Transverse colon (tissue), 4 donors: Measurements from ENCODE around the gene MAGI2. TPM values are rescaled to one million over a fixed set of nuclear protein-coding genes. Genes with fewer than 3 reads are reported as not detected.
"Not testable (repeated sequence)": the region's sequence is repeated elsewhere in the genome, so short reads cannot be mapped to it uniquely, and the experiment has no call there.

Source experiments
- DNase-seq: peaks from one replicate; pipeline ENCODE4 v3.0.0-alpha.2; 2019
- H3K27ac ChIP-seq, 4 donors: fragments of 200-600 bp; sonication (generic); 2 replicates each; pipeline ENCODE4 v1.5.1; 2016 to 2018; ENCODE audit warnings: inconsistent platforms in 4 of 4
- H3K27me3 ChIP-seq: fragments of 200-600 bp; sonication (generic); 2 replicates; pipeline ENCODE4 v1.5.1; 2017; ENCODE audit warnings: inconsistent platforms
- H3K36me3 ChIP-seq, 4 donors: fragments of 200-600 bp; sonication (generic); 2 replicates each; pipeline ENCODE4 v1.5.1; 2017 to 2019; ENCODE audit warnings: inconsistent platforms in 4 of 4
- H3K4me1 ChIP-seq, 4 donors: fragments of 200-600 bp; sonication (generic); 2 replicates each; pipeline ENCODE4 v1.5.1; 2017 to 2020; ENCODE audit warnings: inconsistent platforms in 4 of 4
- H3K4me3 ChIP-seq, 4 donors: fragments of 200-600 bp; sonication (generic); 1 replicate in 1 of 4; 2 replicates in 3 of 4; pipeline versions ENCODE4 v1.5.1 to v1.6.1; 2017 to 2019; ENCODE audit warnings: inconsistent platforms in 4 of 4
- H3K9me3 ChIP-seq, 2 donors: fragments of 200-600 bp; sonication (generic); 2 replicates each; pipeline ENCODE4 v1.5.1; 2017 to 2019; ENCODE audit warnings: inconsistent platforms in 2 of 2
- EP300 ChIP-seq: sonication (generic); formaldehyde crosslinking; IDR thresholded peaks from one replicate; pipeline ENCODE4 v1.6.1; 2017; ENCODE audit warnings: antibody characterized with exemption, low read depth
- POLR2A ChIP-seq: fragments of 450-650 bp; IDR thresholded peaks from one replicate; pipeline ENCODE4 v1.6.1; 2016; ENCODE audit warnings: antibody characterized with exemption, mild to moderate bottlenecking, moderate library complexity
- POLR2AphosphoS5 ChIP-seq, 3 donors: sonication (generic); formaldehyde crosslinking; IDR thresholded peaks; one replicate each; pipeline ENCODE4 v1.6.1; 2016; ENCODE audit warnings: antibody characterized with exemption in 3 of 3
- WGBS, 2 donors: methylation state at CpG; one replicate each; pipeline ENCODE4 v1.1.5; 2018; ENCODE audit warnings: low coverage in 1 of 2; 5-methylcytosine and 5-hydroxymethylcytosine counted together
- in situ Hi-C, 4 donors: fragments of 200-750 bp; cut with MboI; loops; one replicate each; pipeline versions ENCODE4 v1.15.0 to v1.15.1; 2017; ENCODE audit warnings: low sequenced_read_pairs in 3 of 4, low pct_ligation_motif_present in 1 of 4, low pct_unique_long_range_greater_than_20kb in 1 of 4
- intact Hi-C: fragments of 100-400 bp; cut with DNase I; formaldehyde crosslinking; loops from one replicate; pipeline ENCODE4 v1.15.1; 2023; ENCODE audit warnings: low total_unique reads
- total RNA-seq, 4 donors: library from RNA; depleted of rRNA; stranded (reverse); fragments of >200 nt; gene quantifications; one replicate each; pipeline ENCODE4 v1.1.0, GENCODE V29; 2016
- TF ChIP-seq, protein P1 (sequence below), 5 experiments: fragments of 200-600 bp in 3 of 5; fragments of 450-650 bp in 2 of 5; sonication (generic) in 3 of 5; IDR thresholded peaks; 1 replicate in 2 of 5; 2 replicates in 3 of 5; pipeline ENCODE4 v1.5.1; 2016 to 2017; ENCODE audit warnings: antibody characterized with exemption in 5 of 5, inconsistent platforms in 3 of 5, mild to moderate bottlenecking in 2 of 5, moderate library complexity in 1 of 5

The MAGI2 gene
- total RNA-seq, 4 donors from 2014 or later: 1.6 to 9.7 (median 4.1) TPM

DNA sequence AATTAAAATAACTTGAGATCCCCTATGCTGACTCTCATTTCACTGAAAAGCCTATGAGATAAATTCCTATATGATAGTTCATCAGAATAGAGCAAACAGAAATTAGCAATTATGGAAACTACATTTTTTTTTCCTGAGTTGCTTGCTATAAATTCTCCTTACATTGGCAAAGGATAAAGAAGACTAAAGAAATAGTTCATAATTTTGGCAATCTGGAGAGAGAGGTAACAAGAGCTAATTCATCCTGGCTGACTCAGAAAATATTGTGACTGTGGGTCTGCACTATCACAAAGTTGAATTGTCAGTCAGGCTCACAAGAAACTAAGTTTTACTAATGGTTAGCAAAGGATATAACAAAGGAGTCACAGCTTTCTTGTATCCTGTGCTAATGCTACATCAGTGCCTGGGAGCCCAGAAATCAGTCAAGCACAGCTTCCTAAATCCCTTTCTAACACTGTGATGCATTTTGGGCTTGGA is 483.0 kb downstream of the MAGI2 start:
- Histone ChIP-seq H3K36me3 (no peaks in the 10 kb centered on the region), H3K27ac (no peak overlapping the region), H3K27me3 (no peaks in the 10 kb centered on the region), H3K9me3 (no peaks in the 10 kb centered on the region), H3K4me1 (no peaks in the 10 kb centered on the region), H3K4me3 (no peak overlapping the region)
- intact Hi-C loops: no loop called here
- in situ Hi-C loops: no loop called here
- TF ChIP-seq EP300 (no peak), POLR2A (no peak), POLR2AphosphoS5 (IDR thresholded peaks at IDR 0.05) (no peak)
- TF ChIP-seq, protein P1, sequence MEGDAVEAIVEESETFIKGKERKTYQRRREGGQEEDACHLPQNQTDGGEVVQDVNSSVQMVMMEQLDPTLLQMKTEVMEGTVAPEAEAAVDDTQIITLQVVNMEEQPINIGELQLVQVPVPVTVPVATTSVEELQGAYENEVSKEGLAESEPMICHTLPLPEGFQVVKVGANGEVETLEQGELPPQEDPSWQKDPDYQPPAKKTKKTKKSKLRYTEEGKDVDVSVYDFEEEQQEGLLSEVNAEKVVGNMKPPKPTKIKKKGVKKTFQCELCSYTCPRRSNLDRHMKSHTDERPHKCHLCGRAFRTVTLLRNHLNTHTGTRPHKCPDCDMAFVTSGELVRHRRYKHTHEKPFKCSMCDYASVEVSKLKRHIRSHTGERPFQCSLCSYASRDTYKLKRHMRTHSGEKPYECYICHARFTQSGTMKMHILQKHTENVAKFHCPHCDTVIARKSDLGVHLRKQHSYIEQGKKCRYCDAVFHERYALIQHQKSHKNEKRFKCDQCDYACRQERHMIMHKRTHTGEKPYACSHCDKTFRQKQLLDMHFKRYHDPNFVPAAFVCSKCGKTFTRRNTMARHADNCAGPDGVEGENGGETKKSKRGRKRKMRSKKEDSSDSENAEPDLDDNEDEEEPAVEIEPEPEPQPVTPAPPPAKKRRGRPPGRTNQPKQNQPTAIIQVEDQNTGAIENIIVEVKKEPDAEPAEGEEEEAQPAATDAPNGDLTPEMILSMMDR (IDR thresholded peaks at IDR 0.05): no peak
- no peak for DNase-seq

- WGBS, 2 donors: 82 to 86% methylated on average over 8 to 11 of the region's 11 CpGs
- H3K36me3 ChIP-seq: no peaks in the 10 kb centered on the region
- in situ Hi-C loops (no loop called here), intact Hi-C loops (no loop called here)
- H3K4me3 ChIP-seq: no peak overlapping the region
- no peak for TF ChIP-seq EP300
- no peak for TF ChIP-seq POLR2A
- TF ChIP-seq, protein P1 (IDR thresholded peaks at IDR 0.05): no peak
- no peak for TF ChIP-seq POLR2AphosphoS5 (IDR thresholded peaks at IDR 0.05)
- H3K27me3 ChIP-seq: no peaks in the 10 kb centered on the region
- no peaks in the 10 kb centered on the region for H3K4me1 ChIP-seq
- DNase-seq: no peak
- no peaks in the 10 kb centered on the region for H3K9me3 ChIP-seq
- no peak overlapping the region for H3K27ac ChIP-seq
These were observed 484.5 kb downstream of the MAGI2 start for GRCh38 chr7:78968951-78969350.

DNA sequence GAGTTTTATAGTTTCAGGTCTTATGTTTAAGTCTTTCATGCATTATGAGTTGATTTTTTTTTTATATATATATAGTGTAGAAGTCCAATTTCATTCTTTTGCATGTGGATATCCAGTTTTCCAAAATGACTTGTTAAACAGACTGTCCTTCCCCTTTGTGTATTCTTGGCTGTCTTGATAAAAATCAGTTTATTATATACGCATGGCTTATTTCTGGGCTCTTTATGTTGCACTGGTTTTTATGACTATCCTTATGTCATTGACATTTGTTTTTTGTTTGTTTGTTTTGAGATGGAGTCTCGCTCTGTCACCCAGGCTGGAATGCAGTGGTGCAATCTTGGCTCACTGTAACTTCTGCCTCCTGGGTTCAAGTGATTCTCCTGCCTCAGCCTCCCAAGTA is 485.9 kb downstream of the MAGI2 start:
- H3K9me3 ChIP-seq, H3K27ac ChIP-seq, in situ Hi-C loops, intact Hi-C loops, H3K27me3 ChIP-seq, H3K36me3 ChIP-seq, DNase-seq, H3K4me1 ChIP-seq, H3K4me3 ChIP-seq: not testable (repeated sequence)
- 69 to 75% methylated on average over 1 to 2 of the region's 2 CpGs for WGBS, 2 donors

DNA sequence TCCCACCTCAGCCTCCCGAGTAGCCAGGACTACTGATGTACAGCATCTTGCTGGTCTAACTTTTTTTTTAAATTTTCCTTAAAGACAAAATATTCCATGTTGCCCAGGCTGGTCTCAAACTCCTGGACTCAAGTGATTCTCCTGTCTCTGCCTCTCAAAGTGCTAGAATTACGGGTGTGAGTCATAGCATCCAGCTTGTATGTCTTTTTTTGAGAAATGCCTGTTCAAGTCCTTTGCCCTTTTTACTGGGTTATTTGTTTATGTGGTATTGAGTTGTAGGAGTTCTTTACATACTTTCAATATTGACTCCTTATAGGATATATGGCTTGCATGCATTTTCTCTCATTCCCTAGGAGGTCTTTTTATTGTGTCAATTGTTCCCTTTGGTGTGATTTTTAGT is 486.4 kb downstream of the MAGI2 start:
- H3K27me3 ChIP-seq: no peaks in the 10 kb centered on the region
- H3K4me1 ChIP-seq: no peaks in the 10 kb centered on the region
- TF ChIP-seq POLR2A (no peak), POLR2AphosphoS5 (IDR thresholded peaks at IDR 0.05) (no peak), EP300 (no peak)
- TF ChIP-seq, protein P1 (IDR thresholded peaks at IDR 0.05): no peak
- DNase-seq: no peak
- H3K27ac ChIP-seq: no peak overlapping the region
- WGBS, 2 donors: 76 to 83% methylated on average over 2 of the region's 2 CpGs
- intact Hi-C loops (no loop called here), in situ Hi-C loops (no loop called here)
- no peak overlapping the region for H3K4me3 ChIP-seq
- no peaks in the 10 kb centered on the region for H3K9me3 ChIP-seq
- no peaks in the 10 kb centered on the region for H3K36me3 ChIP-seq

DNA sequence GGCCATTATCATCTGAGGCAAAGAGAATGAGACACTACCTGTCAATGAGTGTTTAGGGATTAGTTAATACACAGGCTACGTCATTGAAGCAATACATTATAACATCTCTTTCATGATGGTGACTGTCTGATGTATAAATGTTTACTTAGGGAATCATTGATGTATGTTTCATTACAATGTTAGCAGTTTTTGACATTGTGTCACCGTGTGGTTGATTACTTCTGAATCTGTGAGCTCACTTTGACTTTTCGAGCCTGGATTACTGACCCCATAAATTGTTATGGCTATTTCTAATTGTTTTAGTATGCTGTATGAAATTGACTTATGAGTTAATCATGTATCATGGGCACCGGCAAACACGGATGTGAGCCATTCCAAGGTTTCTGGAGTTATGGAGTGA is 494.0 kb downstream of the MAGI2 start:
- DNase-seq: no peak
- Histone ChIP-seq H3K9me3 (no peaks in the 10 kb centered on the region), H3K27ac (no peak overlapping the region), H3K4me3 (no peak overlapping the region), H3K4me1 (no peaks in the 10 kb centered on the region), H3K36me3 (no peaks in the 10 kb centered on the region), H3K27me3 (no peaks in the 10 kb centered on the region)
- intact Hi-C loops (no loop called here), in situ Hi-C loops (no loop called here)
- TF ChIP-seq EP300 (no peak), POLR2AphosphoS5 (IDR thresholded peaks at IDR 0.05) (no peak), POLR2A (no peak)
- 47 to 53% methylated on average over 5 of the region's 5 CpGs for WGBS, 2 donors
